ENCODE data around the gene OMG.
"Not testable (repeated sequence)": the region's sequence is repeated elsewhere in the genome, so short reads cannot be mapped to it uniquely, and the experiment has no call there.

Gene OMG, protein sequence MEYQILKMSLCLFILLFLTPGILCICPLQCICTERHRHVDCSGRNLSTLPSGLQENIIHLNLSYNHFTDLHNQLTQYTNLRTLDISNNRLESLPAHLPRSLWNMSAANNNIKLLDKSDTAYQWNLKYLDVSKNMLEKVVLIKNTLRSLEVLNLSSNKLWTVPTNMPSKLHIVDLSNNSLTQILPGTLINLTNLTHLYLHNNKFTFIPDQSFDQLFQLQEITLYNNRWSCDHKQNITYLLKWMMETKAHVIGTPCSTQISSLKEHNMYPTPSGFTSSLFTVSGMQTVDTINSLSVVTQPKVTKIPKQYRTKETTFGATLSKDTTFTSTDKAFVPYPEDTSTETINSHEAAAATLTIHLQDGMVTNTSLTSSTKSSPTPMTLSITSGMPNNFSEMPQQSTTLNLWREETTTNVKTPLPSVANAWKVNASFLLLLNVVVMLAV

DNA sequence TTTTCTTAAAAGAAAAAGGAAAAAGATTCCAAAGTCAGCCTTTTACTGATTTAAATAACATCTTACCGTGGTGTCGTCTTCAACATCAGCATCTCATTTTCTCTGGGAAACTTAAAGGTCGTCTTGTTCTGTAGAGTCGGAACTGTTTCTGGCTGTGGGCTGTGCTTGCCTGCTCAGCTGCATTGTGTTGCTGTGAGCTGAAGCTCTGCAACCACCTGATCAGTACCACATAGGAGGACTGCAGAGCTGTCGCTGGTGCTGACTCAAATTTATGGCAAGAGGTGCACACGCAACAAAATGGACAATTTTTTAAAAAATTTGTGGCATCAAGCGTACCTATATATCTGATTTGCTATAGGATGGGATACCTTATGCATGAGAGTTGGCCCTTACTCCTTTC is at the start of gene OMG:
TSS of gene OMG (minus strand) at position 150 of the 400 bp plus-strand sequence. CDS start 908 bp downstream, outside the sequence.
- no peak for DNase-seq

DNA sequence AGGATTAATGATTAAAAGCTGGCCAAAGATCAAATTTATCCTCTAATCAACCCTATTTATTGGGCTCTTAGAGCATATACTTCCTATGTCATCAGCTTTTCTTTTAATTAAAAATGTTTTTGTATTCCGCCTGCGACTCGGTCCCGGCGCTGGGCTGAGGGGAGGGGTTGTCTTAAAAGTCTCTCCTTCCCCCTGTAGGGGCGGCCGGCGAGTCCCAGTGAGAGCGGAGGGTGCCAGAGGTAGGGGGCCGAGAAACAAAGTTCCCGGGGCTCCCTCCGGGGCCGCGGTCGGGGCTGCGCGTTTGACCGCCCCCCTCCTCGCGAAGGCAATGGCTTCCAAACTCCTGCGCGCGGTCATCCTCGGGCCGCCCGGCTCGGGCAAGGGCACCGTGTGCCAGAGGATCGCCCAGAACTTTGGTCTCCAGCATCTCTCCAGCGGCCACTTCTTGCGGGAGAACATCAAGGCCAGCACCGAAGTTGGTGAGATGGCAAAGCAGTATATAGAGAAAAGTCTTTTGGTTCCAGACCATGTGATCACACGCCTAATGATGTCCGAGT is 48.2 kb upstream of the OMG start:
- not testable (repeated sequence) for DNase-seq

DNA sequence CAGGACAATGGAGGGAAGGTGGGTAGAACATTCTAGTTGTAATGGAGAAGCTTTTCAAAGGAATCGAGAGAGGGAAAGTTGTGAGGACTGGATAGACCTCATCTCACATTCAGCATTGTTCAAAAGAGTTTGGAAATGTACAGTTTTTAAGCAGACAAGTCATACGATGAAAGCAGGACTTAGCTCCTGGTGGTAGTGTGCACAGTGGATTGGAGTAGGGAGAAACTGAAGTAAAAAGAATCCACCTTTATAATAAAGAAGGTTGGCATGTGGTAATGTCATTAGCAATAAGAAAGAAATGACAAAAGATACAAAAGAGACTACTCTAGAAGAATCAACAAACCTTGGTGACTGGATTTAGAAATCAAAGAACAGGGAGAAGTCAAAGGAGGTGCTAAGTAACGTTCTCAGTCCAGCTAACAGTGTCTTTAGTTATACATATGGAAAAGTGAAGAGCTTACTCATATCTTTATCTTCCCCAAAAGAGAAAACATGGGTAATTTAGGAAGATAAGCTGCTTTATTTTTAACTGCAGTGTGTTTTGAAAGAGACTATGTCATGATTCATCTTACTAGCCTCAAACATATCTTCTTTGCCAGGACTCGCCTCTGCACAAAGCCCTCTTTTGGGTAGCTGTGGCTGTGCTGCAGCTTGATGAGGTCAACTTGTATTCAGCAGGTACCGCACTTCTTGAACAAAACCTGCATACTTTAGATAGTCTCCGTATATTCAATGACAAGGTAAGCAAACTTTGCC is 43.0 kb upstream of the OMG start:
- no peak for DNase-seq

DNA sequence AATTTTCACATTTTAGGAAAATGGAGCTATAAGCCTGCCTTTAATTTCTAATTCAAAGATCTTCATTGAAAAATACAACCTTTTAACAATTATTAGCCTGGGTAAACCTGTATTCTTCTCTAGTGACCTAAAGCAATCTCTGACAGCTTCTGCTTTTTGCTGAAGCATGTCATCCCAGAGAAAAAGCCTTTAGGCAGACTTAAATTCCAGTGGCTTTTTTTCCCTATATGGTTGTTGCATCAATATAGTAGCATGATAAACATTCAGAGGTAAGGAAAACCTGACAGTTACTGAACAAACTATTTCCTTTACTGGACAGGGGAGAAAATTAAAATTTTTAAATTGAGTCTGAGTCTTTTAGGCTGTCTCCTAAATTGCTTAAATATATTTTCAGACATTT is 32.2 kb upstream of the OMG start:
- DNase-seq = no peak

DNA sequence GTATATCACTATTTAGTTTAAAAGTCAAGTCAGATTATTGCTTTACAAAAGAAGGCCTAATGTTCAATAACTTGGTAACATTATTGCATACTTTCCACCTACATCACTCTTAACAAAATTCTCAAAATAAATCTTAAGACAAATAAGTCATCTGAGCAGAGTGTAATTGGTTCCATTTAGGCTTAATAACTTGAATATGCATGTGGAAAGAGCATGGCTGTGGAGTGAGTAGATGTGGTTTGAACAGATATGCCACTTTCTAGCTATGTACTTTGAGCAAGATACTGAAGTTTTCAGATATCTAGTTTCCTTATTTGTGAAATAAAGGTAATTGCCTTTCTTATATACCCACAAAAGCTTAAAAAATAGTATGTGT is 31.1 kb upstream of the OMG start:
- no peak for DNase-seq

DNA sequence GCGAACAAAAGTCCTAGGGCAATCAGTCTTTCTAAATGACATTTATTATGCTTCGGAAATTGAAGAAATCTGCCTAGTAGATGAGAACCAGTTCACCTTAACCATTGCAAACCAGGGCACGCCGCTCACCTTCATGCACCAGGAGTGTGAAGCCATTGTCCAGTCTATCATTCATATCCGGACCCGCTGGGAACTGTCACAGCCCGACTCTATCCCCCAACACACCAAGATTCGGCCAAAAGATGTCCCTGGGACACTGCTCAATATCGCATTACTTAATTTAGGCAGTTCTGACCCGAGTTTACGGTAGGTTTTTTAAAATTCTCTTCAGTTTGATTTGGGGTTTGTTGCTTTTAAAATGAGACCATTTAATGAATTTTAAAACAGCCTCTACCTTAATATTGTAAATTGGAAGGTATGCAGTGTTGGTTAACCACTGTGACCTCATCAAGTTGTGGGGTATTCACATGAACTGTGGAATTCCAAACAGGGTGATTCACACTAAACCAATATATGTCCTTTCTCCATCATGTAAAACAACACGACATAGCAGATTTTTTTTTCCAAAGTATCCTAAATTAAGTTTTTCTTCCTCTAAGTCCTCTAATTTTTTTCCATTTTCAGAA is 30.6 kb upstream of the OMG start:
- DNase-seq = no peak

DNA sequence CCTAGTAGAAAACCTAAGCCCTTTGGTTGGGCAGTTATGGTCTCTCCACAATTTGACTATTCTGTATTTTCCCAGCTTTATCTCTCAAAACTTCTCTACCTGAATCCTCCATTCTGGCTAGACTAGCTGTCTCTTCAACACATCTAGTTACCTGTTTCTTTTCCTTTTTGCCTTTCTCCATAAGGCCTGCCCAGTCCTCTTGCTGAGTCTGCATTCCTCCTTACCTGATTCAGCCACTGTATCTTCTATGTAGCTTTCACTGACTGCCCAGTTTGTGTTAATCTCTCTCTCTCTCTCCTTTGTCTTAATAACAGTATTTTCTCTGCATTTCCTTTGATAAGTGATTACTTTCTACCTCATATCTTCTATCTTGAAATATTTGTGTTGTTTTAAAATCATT is 26.5 kb upstream of the OMG start:
- DNase-seq = no peak

DNA sequence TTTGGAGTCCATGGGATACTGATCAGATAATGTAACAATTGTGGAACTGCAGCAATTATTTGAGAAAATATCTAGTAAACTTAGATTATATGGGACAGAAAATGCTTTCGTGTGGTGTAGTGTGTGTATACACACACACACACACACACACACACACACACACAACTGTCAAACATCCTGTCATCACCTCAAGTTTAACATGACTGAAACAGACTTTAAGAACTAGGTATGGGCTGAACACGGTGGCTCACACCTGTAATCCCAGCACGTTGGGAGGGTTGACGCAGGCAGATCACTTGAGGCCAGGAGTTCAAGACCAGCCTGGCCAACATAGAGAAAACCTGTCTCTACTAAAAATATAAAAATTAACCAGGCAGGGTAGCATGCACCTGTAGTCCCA is 24.9 kb upstream of the OMG start:
- DNase-seq = no peak

DNA sequence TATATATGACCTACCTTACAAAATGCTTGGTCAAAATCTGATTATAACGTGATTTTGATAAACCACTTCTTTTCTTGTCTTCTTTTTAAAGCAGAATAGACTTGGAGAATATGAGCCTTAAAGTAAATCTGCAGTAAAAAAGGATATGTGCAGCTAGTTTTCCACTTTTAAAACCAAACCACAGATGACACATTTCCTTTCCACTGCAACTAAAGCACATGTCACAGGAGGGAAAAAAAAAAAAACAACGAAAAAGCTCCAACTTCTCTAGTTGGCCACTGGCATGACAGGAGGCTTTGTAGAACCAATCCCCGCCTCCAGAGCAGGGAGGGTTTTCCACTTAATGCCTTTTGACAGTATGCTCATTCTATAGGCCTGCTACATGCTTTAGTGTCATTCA is 24.4 kb upstream of the OMG start, which contains the start of gene EVI2A:
TSS of gene EVI2A (minus strand) at position 142 of the 400 bp plus-strand sequence. CDS start 2,609 bp downstream, outside the sequence.
- DNase-seq = no peak

DNA sequence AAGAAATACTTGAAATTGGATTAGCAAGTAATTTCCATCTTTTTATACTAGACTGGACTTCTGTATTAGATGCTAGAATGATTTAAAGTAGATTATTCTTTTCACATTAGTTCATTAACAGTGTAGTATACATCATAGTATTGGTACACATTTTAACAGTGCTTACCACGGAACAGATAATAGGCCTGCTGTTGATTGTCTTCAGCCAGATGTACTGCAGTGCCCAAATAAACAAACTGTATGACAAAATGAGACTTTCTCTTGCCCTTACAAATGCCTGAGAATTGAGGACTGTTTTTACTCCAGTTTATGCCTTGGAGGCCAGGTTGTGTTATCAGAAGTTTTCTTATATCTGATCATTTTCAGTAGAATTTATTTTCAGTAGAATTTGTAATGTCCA is 23.8 kb upstream of the OMG start:
- DNase-seq = no peak

DNA sequence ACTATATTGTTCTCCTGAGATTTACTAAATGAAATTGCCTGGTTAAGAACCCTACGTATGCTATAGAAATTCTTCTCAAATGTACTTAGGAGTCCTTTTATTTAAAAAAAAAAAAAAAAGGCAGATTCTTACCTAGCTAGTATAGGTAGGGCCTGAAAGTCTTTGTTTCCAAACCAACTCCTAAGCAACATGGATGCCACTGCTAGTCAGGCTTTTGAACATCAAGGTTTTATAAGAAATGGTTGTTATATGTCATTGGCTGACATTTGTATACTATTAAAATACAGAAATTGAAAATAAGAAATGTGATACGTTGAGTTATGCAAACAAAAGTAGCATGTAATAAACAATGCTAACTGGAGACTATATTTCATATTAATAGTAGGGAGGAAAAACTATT is 23.2 kb upstream of the OMG start:
- DNase-seq = no peak

DNA sequence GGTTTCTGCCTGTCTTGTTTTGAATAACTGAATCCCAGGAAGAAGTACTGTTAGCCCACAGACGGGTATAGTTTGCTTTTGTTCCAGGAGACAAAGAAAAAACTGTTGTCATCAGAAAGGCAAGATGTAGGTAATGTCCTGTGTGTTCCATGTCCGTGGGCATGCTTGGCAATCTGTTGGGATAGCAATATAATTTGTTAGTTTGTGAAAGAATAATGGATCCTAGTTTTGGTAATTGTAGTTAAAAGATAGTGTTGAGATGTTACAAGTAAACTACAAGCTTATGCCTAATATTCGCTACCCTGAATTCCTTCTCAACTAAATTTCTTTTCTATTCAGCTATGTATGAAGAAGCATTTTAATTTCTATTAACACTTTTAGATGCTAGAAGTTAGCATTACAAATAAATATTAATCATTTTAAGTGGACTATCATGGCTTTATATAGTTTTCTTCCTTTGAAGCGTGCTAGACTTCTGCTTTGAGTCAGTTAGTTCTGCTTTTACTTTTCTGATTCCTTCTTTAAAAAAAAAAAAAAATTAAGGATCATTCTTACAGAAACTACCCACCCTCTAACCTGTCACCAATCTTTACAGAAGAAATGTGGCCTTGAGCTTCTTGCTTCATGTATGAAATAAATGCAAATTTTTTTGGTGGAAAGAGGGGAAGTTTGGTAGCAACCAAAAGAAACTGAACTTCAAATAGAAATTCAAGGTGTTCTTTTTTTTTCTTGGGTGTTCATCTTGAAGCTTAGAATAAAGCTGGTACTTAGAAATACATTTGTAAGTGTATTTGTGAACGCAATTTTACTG is 22.0 kb upstream of the OMG start:
- DNase-seq = no peak

DNA sequence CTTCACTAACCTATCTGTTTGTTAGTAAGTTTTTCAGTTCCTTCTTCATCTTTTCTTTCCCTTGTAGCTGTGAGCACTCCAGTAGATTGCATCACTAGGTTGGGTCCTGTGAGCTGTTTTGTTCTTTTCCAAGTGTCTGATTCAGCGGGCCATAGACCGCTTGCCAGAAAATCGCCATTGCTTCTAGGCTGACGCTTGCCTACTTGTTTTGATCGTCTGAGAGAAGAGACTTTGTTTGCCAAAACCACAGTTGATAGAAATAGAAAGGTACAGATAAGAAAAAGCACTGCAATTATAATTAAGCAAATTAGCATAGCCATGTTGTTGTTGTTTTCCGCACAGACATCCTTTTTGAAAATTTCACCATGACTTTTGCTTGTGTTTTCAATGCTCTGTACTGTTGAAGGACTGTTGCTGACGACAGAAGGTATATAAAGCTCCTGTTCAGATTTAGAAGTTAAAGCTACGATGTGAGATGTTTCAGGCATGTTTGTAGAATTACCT is 21.3 kb upstream of the OMG start:
- DNase-seq = no peak

DNA sequence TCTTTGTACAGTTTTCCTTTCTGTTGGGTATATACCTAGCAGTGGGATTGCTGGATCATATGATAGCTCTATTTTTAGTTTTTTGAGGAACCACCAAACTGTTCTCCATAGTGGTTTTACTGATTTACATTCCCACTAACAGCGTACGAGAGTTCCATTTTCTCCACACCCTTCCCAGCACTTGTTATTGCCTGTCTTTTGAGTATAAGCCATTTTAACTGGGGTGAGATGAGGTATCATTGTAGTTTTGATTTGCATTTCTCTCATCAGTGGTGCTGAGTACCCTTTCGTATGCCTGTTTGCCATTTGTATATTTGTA is 17.7 kb upstream of the OMG start:
- no peak for DNase-seq

DNA sequence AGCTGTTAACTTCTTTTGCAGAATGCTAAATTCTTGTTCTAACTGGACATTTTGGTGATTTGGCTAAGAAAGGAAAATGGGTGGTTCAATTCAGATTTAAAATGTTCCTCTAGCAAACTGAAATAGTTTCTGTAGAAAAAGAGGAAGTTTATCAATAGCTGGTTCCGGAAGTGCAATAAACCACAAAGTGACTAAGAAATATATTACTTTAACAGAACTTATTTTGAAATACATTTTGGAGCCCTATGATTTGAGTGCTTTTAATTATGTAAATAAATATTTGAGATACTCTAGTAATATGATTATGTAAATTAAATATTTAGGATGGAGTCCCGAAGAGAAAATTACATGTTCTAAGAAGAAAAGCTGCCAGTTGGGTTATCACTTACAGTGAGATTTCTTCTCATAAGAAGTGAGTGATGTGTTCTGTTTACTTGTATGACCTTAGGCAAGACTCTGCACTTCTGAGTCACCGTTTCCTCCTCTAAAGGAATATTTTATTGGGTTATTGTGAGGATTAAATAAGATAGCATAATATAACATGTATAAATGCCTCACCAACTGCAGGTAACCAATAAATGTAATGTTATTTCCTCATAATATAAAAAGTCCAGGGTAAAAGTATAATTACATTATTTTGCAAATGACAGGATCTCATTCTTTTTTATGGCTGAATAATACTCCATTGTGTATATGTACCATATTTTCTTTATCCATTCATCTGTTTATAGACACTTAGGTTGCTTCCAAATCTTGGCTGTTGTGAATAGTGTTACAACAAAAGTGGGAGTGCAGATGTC is 17.1 kb upstream of the OMG start, which contains the start of gene EVI2B:
TSS of gene EVI2B (minus strand) at position 73 of the 800 bp plus-strand sequence. CDS start 8,445 bp downstream, outside the sequence.
- DNase-seq = no peak

DNA sequence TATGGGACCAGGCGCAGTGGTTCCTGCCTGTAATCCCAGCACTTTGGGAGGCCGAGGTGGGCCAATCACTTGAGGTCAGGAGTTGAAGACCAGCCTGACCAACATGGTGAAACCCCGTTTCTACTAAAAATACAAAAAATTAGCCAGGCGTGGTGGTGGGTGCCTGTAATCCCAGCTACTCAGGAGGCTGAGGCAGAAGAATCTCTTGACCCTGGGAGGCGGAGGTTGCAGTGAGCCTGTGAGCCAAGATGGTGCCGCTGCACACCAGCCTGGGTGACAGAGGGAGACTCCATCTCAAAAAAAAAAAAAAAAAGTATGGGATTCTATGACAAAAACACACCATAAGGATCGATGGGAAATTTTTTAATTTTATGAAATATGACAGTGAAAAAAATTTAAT is 15.2 kb upstream of the OMG start:
- DNase-seq = not testable (repeated sequence)

DNA sequence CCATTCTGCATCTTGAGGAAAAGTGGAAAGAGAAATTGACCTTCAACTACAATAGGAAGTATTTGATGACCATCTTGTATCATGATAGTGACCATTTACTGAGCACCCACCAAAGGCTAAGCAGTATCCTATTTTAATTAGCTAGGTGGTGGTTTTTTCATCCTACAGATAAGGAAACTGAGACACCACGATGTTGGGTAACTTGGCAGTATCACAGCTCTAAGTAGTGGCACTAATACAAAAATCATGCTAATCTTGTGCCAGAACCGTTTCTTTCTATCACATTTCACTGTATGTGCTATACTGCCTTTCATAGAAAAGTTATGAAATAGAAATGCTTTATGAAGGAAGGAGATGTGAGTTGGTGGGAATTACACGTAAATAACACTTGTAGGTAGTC is 14.5 kb upstream of the OMG start:
- no peak for DNase-seq

DNA sequence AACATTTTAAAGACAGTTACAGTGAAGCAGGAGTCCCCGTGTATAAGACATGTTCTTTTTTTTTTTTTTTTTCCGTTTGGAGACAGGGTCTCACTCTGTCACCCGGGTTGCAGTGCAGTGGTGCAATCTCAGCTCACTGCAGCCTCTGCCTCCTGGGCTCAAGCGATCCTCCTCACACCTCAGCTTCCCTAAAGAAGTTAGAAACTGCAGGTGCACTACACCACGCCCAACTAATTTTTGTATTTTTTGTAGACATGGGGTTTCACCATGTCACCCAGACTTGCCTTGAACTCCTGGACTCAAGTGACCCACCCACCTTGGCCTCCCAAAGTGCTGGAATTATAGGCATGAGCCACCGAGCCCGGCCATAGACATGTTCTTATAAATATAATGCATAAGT is 13.8 kb upstream of the OMG start:
- DNase-seq = no peak

DNA sequence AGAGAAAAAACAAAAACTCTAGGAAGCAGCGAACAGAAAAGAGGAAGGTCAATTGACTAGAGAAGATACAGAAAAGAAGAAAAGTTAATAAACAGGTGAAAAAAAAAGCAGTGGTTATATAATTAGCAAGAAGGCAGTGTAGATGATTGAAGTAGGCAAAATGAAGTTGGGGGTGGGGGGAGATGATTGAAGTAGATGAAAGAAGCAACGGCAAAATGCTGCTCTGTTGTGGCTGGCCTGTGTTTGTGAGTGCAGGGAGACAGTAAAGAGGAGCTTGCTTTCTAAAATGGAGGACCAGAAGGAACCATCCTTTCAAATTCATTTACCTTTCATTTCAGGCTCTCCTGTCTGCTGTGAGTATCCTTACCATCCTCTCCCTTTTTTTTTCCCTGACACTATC is 13.2 kb upstream of the OMG start:
- no peak for DNase-seq

DNA sequence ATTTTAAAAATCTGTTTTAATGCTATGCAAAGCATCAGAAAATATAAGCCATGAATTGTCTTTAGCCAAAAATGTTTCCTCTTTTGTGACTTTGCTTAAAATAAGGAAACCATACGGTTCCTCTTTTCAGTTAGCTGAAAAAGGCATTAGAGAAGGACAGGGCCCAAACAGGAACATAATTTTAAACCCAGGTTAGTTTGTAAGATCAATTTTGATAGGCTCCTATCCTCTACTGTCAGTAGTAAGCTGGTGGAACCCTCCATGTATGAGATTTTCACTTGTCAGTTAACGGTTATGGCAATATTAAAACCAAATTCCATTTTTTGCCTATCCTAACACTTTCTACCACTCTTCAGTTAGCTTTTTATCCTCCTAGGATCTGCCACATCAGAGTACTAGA is 12.5 kb upstream of the OMG start:
- DNase-seq = no peak
